HepG2 (cell line): ENCODE results near the gene CFL1. TPM values are rescaled to one million over a fixed set of nuclear protein-coding genes. Genes with fewer than 3 reads are reported as not detected.

ENCODE experiments used
- BRF2 ChIP-seq: sonication (generic); formaldehyde crosslinking; IDR thresholded peaks from 2 replicates; pipeline ENCODE4 v1.8.1; 2022; ENCODE audit warnings: mild to moderate bottlenecking, missing genetic modification reagents
- GATAD2A ChIP-seq: IDR thresholded peaks from 2 replicates; pipeline ENCODE4 v1.6.1; 2016
- GTF3A ChIP-seq: sonication (generic); formaldehyde crosslinking; conservative IDR thresholded peaks from 2 replicates; pipeline ENCODE4 v1.4.0; 2020; ENCODE audit warnings: mild to moderate bottlenecking, missing genetic modification reagents
- HIVEP1 ChIP-seq: sonication (generic); formaldehyde crosslinking; IDR thresholded peaks from 2 replicates; pipeline ENCODE4 v1.4.0; 2020; ENCODE audit warnings: mild to moderate bottlenecking, missing genetic modification reagents
- HOXA5 ChIP-seq: sonication (generic); formaldehyde crosslinking; IDR thresholded peaks from 2 replicates; pipeline ENCODE4 v1.4.0; 2020; ENCODE audit warnings: missing genetic modification reagents
- NAIF1 ChIP-seq: sonication (generic); formaldehyde crosslinking; IDR thresholded peaks from 2 replicates; pipeline ENCODE4 v1.5.0; 2020; ENCODE audit warnings: mild to moderate bottlenecking, missing genetic modification reagents, borderline replicate concordance
- NFE2L1 ChIP-seq: sonication (generic); formaldehyde crosslinking; IDR thresholded peaks from 2 replicates; pipeline ENCODE4 v1.4.0; 2020; ENCODE audit warnings: missing genetic modification reagents, mild to moderate bottlenecking, borderline replicate concordance
- ZFP91 ChIP-seq: sonication (generic); formaldehyde crosslinking; IDR thresholded peaks from 2 replicates; pipeline ENCODE4 v1.9.0; 2022; ENCODE audit warnings: missing genetic modification reagents, mild to moderate bottlenecking, borderline replicate concordance
- ZNF205 ChIP-seq: IDR thresholded peaks from 2 replicates; pipeline ENCODE4 v1.6.1; 2018; ENCODE audit warnings: missing biosample characterization, missing genetic modification reagents
- ZNF276 ChIP-seq: sonication (generic); formaldehyde crosslinking; IDR thresholded peaks from 2 replicates; pipeline ENCODE4 v1.4.0; 2020; ENCODE audit warnings: mild to moderate bottlenecking, low read depth, missing genetic modification reagents
- ZNF296 ChIP-seq: sonication (generic); formaldehyde crosslinking; conservative IDR thresholded peaks from 2 replicates; pipeline ENCODE4 v1.5.0; 2020; ENCODE audit warnings: mild to moderate bottlenecking, missing genetic modification reagents
- ZNF337 ChIP-seq: sonication (generic); formaldehyde crosslinking; IDR thresholded peaks from 2 replicates; pipeline ENCODE4 v1.5.1; 2020; ENCODE audit warnings: missing genetic modification reagents, low read depth, mild to moderate bottlenecking, borderline replicate concordance
- ZNF343 ChIP-seq: sonication (generic); formaldehyde crosslinking; IDR thresholded peaks from 2 replicates; pipeline ENCODE4 v1.4.0; 2020; ENCODE audit warnings: mild to moderate bottlenecking, missing genetic modification reagents
- ZNF468 ChIP-seq: sonication (generic); formaldehyde crosslinking; IDR thresholded peaks from 2 replicates; pipeline ENCODE4 v1.8.0; 2022; ENCODE audit warnings: mild to moderate bottlenecking, moderate library complexity, missing genetic modification reagents
- ZNF546 ChIP-seq: sonication (generic); formaldehyde crosslinking; conservative IDR thresholded peaks from 2 replicates; pipeline ENCODE4 v1.8.1; 2023; ENCODE audit warnings: mild to moderate bottlenecking, missing genetic modification reagents
- ZNF563 ChIP-seq: sonication (generic); formaldehyde crosslinking; IDR thresholded peaks from 2 replicates; pipeline ENCODE4 v1.8.0; 2022; ENCODE audit warnings: mild to moderate bottlenecking, moderate library complexity, missing genetic modification reagents
- ZNF605 ChIP-seq: sonication (generic); formaldehyde crosslinking; IDR thresholded peaks from 2 replicates; pipeline ENCODE4 v1.8.0; 2022; ENCODE audit warnings: mild to moderate bottlenecking, missing genetic modification reagents
- ZNF850 ChIP-seq: sonication (generic); formaldehyde crosslinking; conservative IDR thresholded peaks from 2 replicates; pipeline ENCODE4 v1.9.0; 2021; ENCODE audit warnings: mild to moderate bottlenecking, missing genetic modification reagents
- polyA plus RNA-seq, 8 experiments: library from polyadenylated mRNA; depleted of rRNA in 3 of 8; stranded (reverse) in 7 of 8; unstranded in 1 of 8; fragments of >200 nt; fragmentation: Illumina TruSeq in 4 of 8; extraction: Trizol in 4 of 8; gene quantifications; 2 replicates each; pipeline versions ENCODE4 v1.2.1 to v1.2.3, GENCODE V29; 2011 to 2016; ENCODE audit warnings: low read depth in 4 of 8, missing spikeins in 1 of 8, mixed read lengths in 1 of 8; ENCODE audit not compliant: insufficient read depth in 1 of 8
- total RNA-seq, 5 experiments: library from RNA; depleted of rRNA; stranded (reverse); fragments of >200 nt; fragmentation: Illumina TruSeq; extraction: Trizol; gene quantifications; 2 replicates each; pipeline ENCODE4 v1.2.3, GENCODE V29; 2016; ENCODE audit warnings: low read depth in 1 of 5
- TF ChIP-seq, protein P1 (sequence below): sonication (generic); formaldehyde crosslinking; IDR thresholded peaks from 2 replicates; pipeline ENCODE4 v1.4.0; 2020; ENCODE audit warnings: missing genetic modification reagents, borderline replicate concordance
- TF ChIP-seq, protein P2 (sequence below): IDR thresholded peaks from 2 replicates; pipeline ENCODE4 v1.6.1; 2012; ENCODE audit warnings: inconsistent platforms
- TF ChIP-seq, protein P3 (sequence below): sonication (generic); formaldehyde crosslinking; IDR thresholded peaks from 2 replicates; pipeline ENCODE4 v1.9.0; 2022; ENCODE audit warnings: low read depth, missing genetic modification reagents

Gene CFL1
- total and polyA plus RNA-seq, 2 of the 13 experiments (the other 11 are each of a cell fraction or from before 2014, with no cell fraction given): 379 to 383 TPM

- TF ChIP-seq BRF2 (CRISPR knock-in tag) (peak; percentile 92), ZNF276 (CRISPR knock-in tag) (0 out of 2 replicates have a peak, but pooled peaks have one; percentile 68), HIVEP1 (0 out of 2 replicates have a peak, but pooled peaks have one; percentile 7), HOXA5 (CRISPR knock-in tag) (peak; percentile 21), ZNF337 (no peak), ZNF205 (CRISPR knock-in tag) (no peak), ZFP91 (CRISPR knock-in tag) (0 out of 2 replicates have a peak, but pooled peaks have one; percentile 25), ZNF546 (CRISPR knock-in tag) (no peak), ZNF850 (CRISPR knock-in tag) (0 out of 2 replicates have a peak, but pooled peaks have one; percentile 19), NAIF1 (CRISPR knock-in tag) (no peak), GTF3A (CRISPR knock-in tag) (0 out of 2 replicates have a peak, but pooled peaks have one; percentile 46), ZNF563 (CRISPR knock-in tag) (peak; percentile 96), NFE2L1 (CRISPR knock-in tag) (no peak), ZNF468 (CRISPR knock-in tag) (no peak), ZNF296 (CRISPR knock-in tag) (no peak), ZNF343 (CRISPR knock-in tag) (peak; percentile 50; the same call in 1 of the 2 replicates), GATAD2A (CRISPR knock-in tag) (no peak), ZNF605 (CRISPR knock-in tag) (no peak)
- TF ChIP-seq, protein P1, sequence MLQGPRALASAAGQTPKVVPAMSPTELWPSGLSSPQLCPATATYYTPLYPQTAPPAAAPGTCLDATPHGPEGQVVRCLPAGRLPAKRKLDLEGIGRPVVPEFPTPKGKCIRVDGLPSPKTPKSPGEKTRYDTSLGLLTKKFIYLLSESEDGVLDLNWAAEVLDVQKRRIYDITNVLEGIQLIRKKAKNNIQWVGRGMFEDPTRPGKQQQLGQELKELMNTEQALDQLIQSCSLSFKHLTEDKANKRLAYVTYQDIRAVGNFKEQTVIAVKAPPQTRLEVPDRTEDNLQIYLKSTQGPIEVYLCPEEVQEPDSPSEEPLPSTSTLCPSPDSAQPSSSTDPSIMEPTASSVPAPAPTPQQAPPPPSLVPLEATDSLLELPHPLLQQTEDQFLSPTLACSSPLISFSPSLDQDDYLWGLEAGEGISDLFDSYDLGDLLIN: peak; percentile 85; the same call in 1 of the 2 replicates
- TF ChIP-seq, protein P2, sequence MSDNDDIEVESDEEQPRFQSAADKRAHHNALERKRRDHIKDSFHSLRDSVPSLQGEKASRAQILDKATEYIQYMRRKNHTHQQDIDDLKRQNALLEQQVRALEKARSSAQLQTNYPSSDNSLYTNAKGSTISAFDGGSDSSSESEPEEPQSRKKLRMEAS: peak; percentile 99
- TF ChIP-seq, protein P3, sequence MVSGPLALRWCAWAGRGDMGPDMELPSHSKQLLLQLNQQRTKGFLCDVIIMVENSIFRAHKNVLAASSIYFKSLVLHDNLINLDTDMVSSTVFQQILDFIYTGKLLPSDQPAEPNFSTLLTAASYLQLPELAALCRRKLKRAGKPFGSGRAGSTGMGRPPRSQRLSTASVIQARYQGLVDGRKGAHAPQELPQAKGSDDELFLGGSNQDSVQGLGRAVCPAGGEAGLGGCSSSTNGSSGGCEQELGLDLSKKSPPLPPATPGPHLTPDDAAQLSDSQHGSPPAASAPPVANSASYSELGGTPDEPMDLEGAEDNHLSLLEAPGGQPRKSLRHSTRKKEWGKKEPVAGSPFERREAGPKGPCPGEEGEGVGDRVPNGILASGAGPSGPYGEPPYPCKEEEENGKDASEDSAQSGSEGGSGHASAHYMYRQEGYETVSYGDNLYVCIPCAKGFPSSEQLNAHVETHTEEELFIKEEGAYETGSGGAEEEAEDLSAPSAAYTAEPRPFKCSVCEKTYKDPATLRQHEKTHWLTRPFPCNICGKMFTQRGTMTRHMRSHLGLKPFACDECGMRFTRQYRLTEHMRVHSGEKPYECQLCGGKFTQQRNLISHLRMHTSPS (CRISPR knock-in tag): peak; percentile 42; the same call in 1 of the 2 replicates
Measured at GRCh38 chr11:65890324-65891218, 32.6 kb upstream of the CFL1 start, which contains the start of gene CCDC85B (continued).
